ENCODE measurements around the gene RBM38.

RBM38 gene

DNA sequence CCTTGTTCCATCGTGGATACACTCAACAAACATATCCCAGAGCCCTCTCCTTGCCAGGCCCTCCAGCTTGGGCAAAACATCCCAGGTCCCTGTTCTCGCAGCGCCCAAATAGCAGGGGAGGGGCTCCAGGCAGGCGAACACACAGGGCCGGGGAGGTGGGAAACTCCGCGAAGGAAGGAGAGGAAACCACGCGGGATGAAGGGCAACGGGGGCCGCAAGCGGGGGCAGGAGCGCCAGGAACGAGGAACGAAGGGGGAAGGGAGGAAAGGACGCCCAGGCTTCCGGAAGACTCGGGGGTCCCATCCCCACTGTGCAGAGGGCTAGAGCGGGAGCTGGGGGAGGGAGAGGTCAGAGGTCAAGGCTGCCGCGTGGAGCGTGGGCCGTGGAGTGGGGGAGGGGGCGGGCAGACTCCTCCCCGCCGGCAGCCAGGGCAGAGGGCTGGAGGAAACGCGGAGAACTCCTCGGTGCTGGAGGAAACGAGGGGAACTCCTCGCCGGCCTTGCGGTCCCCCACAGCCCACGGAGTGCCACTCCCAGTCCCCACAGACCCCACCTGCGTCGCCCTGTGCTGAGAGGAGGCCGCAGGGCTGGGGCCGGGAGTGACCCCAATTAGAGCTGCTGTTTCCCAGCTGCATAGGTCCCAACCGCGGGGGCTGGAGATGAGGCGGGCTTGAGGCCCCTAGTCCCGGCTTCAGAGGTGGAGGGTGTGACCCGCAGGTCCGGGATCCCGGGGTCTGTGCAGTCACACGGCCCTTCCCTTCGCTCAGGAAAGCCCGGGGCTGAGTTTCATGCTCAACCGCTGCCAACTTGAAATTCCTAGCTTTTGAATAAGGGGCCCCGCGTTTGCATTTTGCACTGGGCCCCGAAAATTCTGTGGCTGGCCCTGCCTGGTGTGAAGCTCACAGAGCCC, 1.2 kb upstream of the RBM38 start:
- Histone ChIP-seq H2AFZ (ENCODE audit: low read length) (peak overlapping the region; percentile 37), H3K4me2 (ENCODE audit: low read depth, low read length) (peak overlapping the region; percentile 99), H3K79me2 (ENCODE audit: low read length) (peaks cover 65% of the 10 kb centered on the region), H3F3A (ENCODE audit: insufficient read depth, low read length) (peaks cover 42% of the 10 kb centered on the region), H3K27me3 (replicated peaks; ENCODE audit: insufficient read depth, low read length) (no peaks in the 10 kb centered on the region), H3K4me1 (ENCODE audit: low read length) (peaks cover 35% of the 10 kb centered on the region), H3K36me3 (replicated peaks; ENCODE audit: insufficient read depth, low read length) (peaks cover 8% of the 10 kb centered on the region; the same call in 1 of the 2 replicates), H4K20me1 (ENCODE audit: insufficient read depth, low read length) (peaks cover 8% of the 10 kb centered on the region; the same call in 1 of the 2 replicates), H3K27ac (ENCODE audit: low read length) (peak overlapping the region; percentile 60; the same call in 1 of the 2 replicates), H3K9me2 (replicated peaks; ENCODE audit: insufficient read depth, low read length) (no peaks in the 10 kb centered on the region), H3K9me3 (replicated peaks; ENCODE audit: insufficient read depth, low read length) (no peaks in the 10 kb centered on the region), H3K4me3 (ENCODE audit: low read length) (peak overlapping the region; percentile 62), H3K9ac (ENCODE audit: low read length) (peak overlapping the region; percentile 73)
- no peak for DNase-seq
- TF ChIP-seq EZH2phosphoT487 (IDR thresholded peaks at IDR 0.05; ENCODE audit: low read length) (no peak), EZH2 (optimal IDR thresholded peaks at IDR 0.05; ENCODE audit: low read depth, low read length) (no peak)
- TF ChIP-seq, protein P1, sequence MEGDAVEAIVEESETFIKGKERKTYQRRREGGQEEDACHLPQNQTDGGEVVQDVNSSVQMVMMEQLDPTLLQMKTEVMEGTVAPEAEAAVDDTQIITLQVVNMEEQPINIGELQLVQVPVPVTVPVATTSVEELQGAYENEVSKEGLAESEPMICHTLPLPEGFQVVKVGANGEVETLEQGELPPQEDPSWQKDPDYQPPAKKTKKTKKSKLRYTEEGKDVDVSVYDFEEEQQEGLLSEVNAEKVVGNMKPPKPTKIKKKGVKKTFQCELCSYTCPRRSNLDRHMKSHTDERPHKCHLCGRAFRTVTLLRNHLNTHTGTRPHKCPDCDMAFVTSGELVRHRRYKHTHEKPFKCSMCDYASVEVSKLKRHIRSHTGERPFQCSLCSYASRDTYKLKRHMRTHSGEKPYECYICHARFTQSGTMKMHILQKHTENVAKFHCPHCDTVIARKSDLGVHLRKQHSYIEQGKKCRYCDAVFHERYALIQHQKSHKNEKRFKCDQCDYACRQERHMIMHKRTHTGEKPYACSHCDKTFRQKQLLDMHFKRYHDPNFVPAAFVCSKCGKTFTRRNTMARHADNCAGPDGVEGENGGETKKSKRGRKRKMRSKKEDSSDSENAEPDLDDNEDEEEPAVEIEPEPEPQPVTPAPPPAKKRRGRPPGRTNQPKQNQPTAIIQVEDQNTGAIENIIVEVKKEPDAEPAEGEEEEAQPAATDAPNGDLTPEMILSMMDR (IDR thresholded peaks at IDR 0.05; ENCODE audit: low read length): no peak

- DNase-seq: peak; percentile 46
- Histone ChIP-seq H3K4me2 (ENCODE audit: low read depth, low read length) (peak overlapping the region; percentile 88), H3K9ac (ENCODE audit: low read length) (peak overlapping the region; percentile 100), H3K79me2 (ENCODE audit: low read length) (peaks cover 77% of the 10 kb centered on the region), H3K4me1 (ENCODE audit: low read length) (peaks cover 48% of the 10 kb centered on the region), H3K27me3 (replicated peaks; ENCODE audit: insufficient read depth, low read length) (no peaks in the 10 kb centered on the region), H4K20me1 (ENCODE audit: insufficient read depth, low read length) (peaks cover 22% of the 10 kb centered on the region; the same call in 1 of the 2 replicates), H3K27ac (ENCODE audit: low read length) (peak overlapping the region; percentile 100), H3K9me2 (replicated peaks; ENCODE audit: insufficient read depth, low read length) (no peaks in the 10 kb centered on the region), H3K9me3 (replicated peaks; ENCODE audit: insufficient read depth, low read length) (no peaks in the 10 kb centered on the region), H2AFZ (ENCODE audit: low read length) (no peak overlapping the region), H3K4me3 (ENCODE audit: low read length) (peak overlapping the region; percentile 99), H3K36me3 (replicated peaks; ENCODE audit: insufficient read depth, low read length) (peaks cover 14% of the 10 kb centered on the region; the same call in 1 of the 2 replicates), H3F3A (ENCODE audit: insufficient read depth, low read length) (peaks cover 60% of the 10 kb centered on the region)
- TF ChIP-seq EZH2 (optimal IDR thresholded peaks at IDR 0.05; ENCODE audit: low read depth, low read length) (no peak), EZH2phosphoT487 (IDR thresholded peaks at IDR 0.05; ENCODE audit: low read length) (no peak)
- TF ChIP-seq, protein P1 (IDR thresholded peaks at IDR 0.05; ENCODE audit: low read length): no peak
Measured at GRCh38 chr20:57391439-57392301, 474 bp downstream of the RBM38 start.

DNA sequence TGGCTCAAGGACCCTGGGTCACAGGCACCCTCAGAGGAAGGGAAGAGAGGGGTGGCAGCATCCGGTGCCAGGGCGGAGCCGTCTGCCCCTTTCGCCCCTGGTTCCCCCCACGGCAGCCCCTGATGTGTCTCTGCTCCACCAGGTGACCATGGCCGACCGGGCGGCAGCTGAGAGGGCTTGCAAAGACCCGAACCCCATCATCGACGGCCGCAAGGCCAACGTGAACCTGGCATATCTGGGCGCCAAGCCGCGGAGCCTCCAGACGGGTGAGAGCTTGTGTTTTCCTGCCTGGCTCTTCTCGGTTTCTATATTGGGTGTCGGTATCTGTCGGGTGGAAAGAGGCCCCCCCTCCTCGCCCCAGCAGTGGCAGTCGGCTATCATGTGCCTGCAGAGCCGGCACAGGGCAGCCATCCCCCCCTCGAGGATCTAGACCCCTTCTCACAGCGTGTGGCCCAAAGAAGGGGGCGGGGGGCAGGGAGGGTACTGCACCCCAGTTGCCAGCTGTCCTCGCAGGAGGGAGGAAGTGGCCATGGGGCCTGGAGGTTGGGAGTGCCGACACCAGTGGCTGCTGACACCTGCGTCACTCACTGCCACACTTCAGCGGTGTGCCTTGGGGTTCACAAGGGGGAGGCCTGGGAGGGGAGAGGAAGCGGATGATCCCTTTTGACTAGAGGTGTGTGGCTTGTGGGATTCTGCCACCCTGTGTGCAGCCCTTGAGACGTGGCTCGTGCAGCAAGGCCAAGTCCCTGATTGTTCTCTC, 1.5 kb downstream of the RBM38 start:
- Histone ChIP-seq H3K4me2 (ENCODE audit: low read depth, low read length) (peak overlapping the region; percentile 88), H3K27ac (ENCODE audit: low read length) (peak overlapping the region; percentile 100), H3K27me3 (replicated peaks; ENCODE audit: insufficient read depth, low read length) (no peaks in the 10 kb centered on the region), H3K4me3 (ENCODE audit: low read length) (peak overlapping the region; percentile 99), H3K79me2 (ENCODE audit: low read length) (peaks cover 84% of the 10 kb centered on the region), H4K20me1 (ENCODE audit: insufficient read depth, low read length) (peaks cover 32% of the 10 kb centered on the region; the same call in 1 of the 2 replicates), H3K9ac (ENCODE audit: low read length) (peak overlapping the region; percentile 100), H2AFZ (ENCODE audit: low read length) (no peak overlapping the region), H3K9me2 (replicated peaks; ENCODE audit: insufficient read depth, low read length) (no peaks in the 10 kb centered on the region), H3K9me3 (replicated peaks; ENCODE audit: insufficient read depth, low read length) (no peaks in the 10 kb centered on the region), H3F3A (ENCODE audit: insufficient read depth, low read length) (peaks cover 70% of the 10 kb centered on the region), H3K4me1 (ENCODE audit: low read length) (peaks cover 58% of the 10 kb centered on the region), H3K36me3 (replicated peaks; ENCODE audit: insufficient read depth, low read length) (peaks cover 14% of the 10 kb centered on the region; the same call in 1 of the 2 replicates)
- no peak for TF ChIP-seq EZH2 (optimal IDR thresholded peaks at IDR 0.05; ENCODE audit: low read depth, low read length)
- TF ChIP-seq, protein P1 (IDR thresholded peaks at IDR 0.05; ENCODE audit: low read length): no peak
- no peak for TF ChIP-seq EZH2phosphoT487 (IDR thresholded peaks at IDR 0.05; ENCODE audit: low read length)
- DNase-seq: peak; percentile 90
